MM.1S (cell line): Measurements from ENCODE around the gene NEU4.

ENCODE experiments used
- EZH2 ChIP-seq: fragments of 300-600 bp; sonication (generic); optimal IDR thresholded peaks from 2 replicates; pipeline ENCODE3; 2017; ENCODE audit warnings: low read depth, mild to moderate bottlenecking, antibody characterized with exemption, low read length, mixed read lengths
- TF ChIP-seq, protein P1 (sequence below): fragments of 300-600 bp; sonication (generic); IDR thresholded peaks from 2 replicates; pipeline ENCODE4 v1.5.1; 2016; ENCODE audit warnings: antibody characterized with exemption, low read length, mixed read lengths

DNA sequence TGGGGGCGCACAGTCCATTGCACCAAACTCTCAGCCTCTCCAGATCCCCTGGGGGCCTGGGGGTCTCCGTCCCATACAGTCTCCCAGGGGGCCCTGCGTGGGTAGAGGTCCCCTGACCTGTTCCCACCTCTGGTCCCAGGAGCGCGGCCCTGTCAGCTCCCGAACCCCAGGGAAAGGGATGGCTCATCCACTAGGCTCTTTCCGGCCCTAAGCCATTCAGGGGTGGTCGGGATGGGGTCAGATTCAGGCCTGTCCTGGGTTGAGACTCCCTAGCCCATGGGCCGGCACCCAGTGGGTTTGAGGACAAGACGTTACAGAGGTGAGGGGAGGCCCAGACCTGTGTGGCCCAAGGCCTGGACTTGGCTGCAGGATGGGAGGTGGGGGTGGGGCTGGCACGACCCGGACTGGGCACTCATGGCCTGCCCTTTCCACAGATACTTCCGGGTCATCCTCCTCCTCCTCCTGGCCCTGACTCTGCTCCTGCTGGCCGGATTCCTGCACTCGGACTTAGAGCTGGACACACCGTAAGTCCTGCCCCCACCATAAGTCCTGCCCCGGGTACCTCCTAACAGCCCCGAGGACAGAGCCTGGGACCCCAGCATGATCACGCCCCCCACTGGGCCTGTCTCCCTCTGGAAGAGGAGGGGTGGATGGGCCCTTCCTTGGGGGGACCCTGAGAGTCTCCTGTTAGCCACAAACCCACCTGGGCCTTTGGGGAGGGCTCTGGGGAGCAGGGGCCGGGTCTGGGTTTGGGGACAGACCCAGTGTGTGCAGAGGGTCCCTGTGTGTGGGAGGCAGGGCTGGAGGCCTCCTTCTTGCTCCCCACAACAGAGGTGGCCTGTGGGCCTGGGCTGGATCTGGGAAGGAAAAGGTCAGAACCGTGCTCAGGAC lies 10.1 kb upstream of the NEU4 start:
- TF ChIP-seq, protein P1, sequence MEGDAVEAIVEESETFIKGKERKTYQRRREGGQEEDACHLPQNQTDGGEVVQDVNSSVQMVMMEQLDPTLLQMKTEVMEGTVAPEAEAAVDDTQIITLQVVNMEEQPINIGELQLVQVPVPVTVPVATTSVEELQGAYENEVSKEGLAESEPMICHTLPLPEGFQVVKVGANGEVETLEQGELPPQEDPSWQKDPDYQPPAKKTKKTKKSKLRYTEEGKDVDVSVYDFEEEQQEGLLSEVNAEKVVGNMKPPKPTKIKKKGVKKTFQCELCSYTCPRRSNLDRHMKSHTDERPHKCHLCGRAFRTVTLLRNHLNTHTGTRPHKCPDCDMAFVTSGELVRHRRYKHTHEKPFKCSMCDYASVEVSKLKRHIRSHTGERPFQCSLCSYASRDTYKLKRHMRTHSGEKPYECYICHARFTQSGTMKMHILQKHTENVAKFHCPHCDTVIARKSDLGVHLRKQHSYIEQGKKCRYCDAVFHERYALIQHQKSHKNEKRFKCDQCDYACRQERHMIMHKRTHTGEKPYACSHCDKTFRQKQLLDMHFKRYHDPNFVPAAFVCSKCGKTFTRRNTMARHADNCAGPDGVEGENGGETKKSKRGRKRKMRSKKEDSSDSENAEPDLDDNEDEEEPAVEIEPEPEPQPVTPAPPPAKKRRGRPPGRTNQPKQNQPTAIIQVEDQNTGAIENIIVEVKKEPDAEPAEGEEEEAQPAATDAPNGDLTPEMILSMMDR = no peak
- no peak for TF ChIP-seq EZH2
